ENCODE measurements around the gene MAN1A2. TPM values are rescaled to one million over a fixed set of nuclear protein-coding genes. Genes with fewer than 3 reads are reported as not detected.
"Not testable (repeated sequence)": the region's sequence is repeated elsewhere in the genome, so short reads cannot be mapped to it uniquely, and the experiment has no call there.

Gene MAN1A2
- polyA plus RNA-seq, 1 experiment, result 11.9 TPM

DNA sequence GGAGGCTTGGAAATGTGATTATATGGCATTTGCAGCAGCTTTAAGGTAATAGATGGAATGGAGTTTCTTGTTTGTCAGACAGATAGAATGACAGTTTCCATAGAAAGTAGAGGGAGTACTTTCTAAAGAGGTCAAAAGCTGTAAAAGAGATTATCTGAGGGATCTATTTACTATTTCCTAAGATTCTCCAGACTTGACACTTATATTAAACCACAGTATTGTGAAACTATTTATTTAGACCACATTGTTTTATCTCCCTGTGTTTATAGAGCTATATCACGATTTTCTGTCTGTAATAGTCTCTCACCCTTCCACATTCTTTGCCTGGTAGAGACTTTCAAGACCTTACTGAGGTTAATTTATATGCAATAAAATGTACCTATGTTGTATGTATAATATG, 66.7 kb downstream of the MAN1A2 start:
- POLR2A ChIA-PET, result no interaction called here

DNA sequence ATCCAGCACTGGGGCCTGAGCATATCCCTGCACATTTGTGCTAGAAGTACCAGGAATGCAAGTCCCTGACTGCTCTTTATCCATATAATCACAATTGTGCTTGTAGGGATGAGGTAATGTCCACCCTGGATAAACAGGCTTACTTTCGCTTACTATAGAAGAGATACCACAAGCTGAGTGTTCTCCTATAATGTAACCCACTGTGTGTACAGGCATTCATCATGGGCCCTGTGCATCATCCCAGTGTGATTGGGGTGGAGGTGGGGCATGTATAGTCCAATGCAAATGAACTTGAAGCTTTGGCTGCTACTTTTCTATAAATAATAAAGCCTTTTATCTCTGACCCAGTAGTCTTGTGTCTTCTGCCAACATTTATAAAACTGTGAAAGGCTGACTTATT, 69.3 kb downstream of the MAN1A2 start:
- ChIA-PET POLR2A (no interaction called here), CTCF (no interaction called here)
- Histone ChIP-seq H3K27me3 (ENCODE audit: control insufficient read depth, insufficient read depth, low read length) (no peaks in the 10 kb centered on the region), H3K4me3 (ENCODE audit: low read depth, low read length) (no peak overlapping the region), H3K36me3 (ENCODE audit: control insufficient read depth, insufficient read depth, low read length) (no peaks in the 10 kb centered on the region)
- DNase-seq (ENCODE audit: low read depth), result no peak
- TF ChIP-seq, protein P1, sequence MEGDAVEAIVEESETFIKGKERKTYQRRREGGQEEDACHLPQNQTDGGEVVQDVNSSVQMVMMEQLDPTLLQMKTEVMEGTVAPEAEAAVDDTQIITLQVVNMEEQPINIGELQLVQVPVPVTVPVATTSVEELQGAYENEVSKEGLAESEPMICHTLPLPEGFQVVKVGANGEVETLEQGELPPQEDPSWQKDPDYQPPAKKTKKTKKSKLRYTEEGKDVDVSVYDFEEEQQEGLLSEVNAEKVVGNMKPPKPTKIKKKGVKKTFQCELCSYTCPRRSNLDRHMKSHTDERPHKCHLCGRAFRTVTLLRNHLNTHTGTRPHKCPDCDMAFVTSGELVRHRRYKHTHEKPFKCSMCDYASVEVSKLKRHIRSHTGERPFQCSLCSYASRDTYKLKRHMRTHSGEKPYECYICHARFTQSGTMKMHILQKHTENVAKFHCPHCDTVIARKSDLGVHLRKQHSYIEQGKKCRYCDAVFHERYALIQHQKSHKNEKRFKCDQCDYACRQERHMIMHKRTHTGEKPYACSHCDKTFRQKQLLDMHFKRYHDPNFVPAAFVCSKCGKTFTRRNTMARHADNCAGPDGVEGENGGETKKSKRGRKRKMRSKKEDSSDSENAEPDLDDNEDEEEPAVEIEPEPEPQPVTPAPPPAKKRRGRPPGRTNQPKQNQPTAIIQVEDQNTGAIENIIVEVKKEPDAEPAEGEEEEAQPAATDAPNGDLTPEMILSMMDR (IDR thresholded peaks at IDR 0.05; ENCODE audit: insufficient read depth, low read depth, low read length), result no peak

More for the DNA sequence above, 66.7 kb downstream of the MAN1A2 start:
- DNase-seq (ENCODE audit: low read depth), result no peak
- H3K27me3 ChIP-seq (ENCODE audit: control insufficient read depth, insufficient read depth, low read length), result no peaks in the 10 kb centered on the region
- CTCF ChIA-PET, result no interaction called here
- TF ChIP-seq, protein P1 (IDR thresholded peaks at IDR 0.05; ENCODE audit: insufficient read depth, low read depth, low read length), result no peak
- H3K36me3 ChIP-seq (ENCODE audit: control insufficient read depth, insufficient read depth, low read length), result no peaks in the 10 kb centered on the region
- H3K4me3 ChIP-seq (ENCODE audit: low read depth, low read length), result no peak overlapping the region

DNA sequence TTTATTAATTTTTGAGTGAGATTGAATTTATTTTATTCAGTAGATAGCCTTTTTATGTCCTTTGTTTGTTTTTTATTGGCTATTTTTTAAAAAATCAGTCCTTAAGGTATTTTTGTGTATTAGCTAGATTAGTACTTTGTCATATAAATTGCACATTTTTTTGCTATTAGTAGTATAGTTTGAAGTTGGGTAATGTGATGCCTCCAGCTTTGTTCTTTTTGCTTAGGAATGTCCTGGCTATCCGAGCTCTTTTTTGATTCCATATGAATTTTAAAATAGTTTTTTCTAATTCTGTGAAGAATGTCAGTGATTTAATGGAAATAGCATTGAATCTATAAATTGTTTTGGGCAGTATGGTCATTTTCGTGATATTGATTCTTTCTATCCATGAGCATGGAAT, 80.4 kb downstream of the MAN1A2 start:
- DNase-seq (ENCODE audit: low read depth), result no peak
- CTCF ChIA-PET, result no interaction called here
- no peaks in the 10 kb centered on the region for H3K36me3 ChIP-seq (ENCODE audit: control insufficient read depth, insufficient read depth, low read length)
- POLR2A ChIA-PET, result no interaction called here
- TF ChIP-seq, protein P1 (IDR thresholded peaks at IDR 0.05; ENCODE audit: insufficient read depth, low read depth, low read length), result no peak
- H3K27me3 ChIP-seq (ENCODE audit: control insufficient read depth, insufficient read depth, low read length), result no peaks in the 10 kb centered on the region
- no peak overlapping the region for H3K4me3 ChIP-seq (ENCODE audit: low read depth, low read length)

DNA sequence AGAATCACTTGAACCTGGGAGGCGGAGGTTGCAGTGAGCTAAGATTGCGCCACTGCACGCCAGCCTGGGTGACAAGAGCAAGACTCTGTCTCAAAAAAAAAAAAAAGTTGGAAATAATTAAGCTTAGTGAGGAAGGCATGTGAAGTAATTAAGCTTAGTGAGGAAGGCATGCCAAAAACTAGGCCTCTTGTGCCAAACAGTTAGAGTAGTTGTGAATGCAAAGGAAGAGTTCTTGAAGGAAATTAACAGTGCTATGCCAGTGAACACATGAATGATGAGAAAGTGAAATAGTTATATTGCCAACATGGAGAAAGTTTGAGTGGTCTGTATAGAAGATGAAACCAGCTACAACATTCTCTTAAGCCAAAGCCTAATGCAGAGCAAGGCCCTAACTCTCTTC, 85.0 kb downstream of the MAN1A2 start:
- H3K27me3 ChIP-seq (ENCODE audit: control insufficient read depth, insufficient read depth, low read length), result no peaks in the 10 kb centered on the region
- no peak overlapping the region for H3K4me3 ChIP-seq (ENCODE audit: low read depth, low read length)
- no peaks in the 10 kb centered on the region for H3K36me3 ChIP-seq (ENCODE audit: control insufficient read depth, insufficient read depth, low read length)
- TF ChIP-seq, protein P1 (IDR thresholded peaks at IDR 0.05; ENCODE audit: insufficient read depth, low read depth, low read length), result no peak
- DNase-seq (ENCODE audit: low read depth), result no peak
- ChIA-PET POLR2A (no interaction called here), CTCF (interaction anchor here (1.2 to 2.0 kb wide), 2 partner anchors 10 to 19 kb away, joined by 4 to 6 read pairs; no protein-coding TSS in a partner anchor)

DNA sequence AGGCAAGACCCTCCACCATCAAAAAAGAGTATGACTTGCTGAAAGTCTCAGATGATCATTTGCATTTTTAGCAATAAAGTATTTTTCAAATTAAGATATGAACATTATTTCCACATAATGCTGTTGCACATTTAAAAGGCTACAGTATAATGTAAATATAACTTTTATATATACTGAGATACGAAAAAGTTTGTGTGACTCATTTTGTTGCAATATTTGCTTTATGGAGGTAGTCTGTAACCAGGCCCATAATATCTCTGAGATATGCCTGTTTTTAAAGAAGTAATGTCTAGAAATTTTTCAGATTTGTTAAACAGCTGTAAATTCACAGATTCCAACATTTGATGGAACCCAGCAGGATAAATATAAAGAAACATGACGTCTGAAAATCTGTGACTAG, 86.7 kb downstream of the MAN1A2 start:
- TF ChIP-seq, protein P1 (IDR thresholded peaks at IDR 0.05; ENCODE audit: insufficient read depth, low read depth, low read length), result no peak
- ChIA-PET CTCF (no interaction called here), POLR2A (no interaction called here)
- DNase-seq (ENCODE audit: low read depth), result no peak
- Histone ChIP-seq H3K4me3 (ENCODE audit: low read depth, low read length) (no peak overlapping the region), H3K36me3 (ENCODE audit: control insufficient read depth, insufficient read depth, low read length) (no peaks in the 10 kb centered on the region), H3K27me3 (ENCODE audit: control insufficient read depth, insufficient read depth, low read length) (no peaks in the 10 kb centered on the region)

DNA sequence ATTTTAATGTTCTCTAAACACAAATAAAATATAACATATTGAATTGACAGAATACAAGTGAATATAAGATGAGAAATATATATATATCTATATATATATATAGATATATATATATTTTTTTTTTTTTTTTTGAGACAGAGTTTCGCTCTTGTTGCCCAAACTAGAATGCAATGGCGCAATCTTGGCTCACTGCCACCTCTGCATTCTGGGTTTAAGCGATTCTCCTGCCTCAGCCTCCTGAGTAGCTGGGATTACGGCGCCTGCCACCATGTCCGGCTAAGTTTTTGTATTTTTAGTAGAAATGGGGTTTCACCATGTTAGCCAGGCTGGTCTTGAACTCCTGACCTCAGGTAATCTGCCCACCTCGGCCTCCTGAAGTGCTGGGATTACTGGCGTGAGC, 91.2 kb downstream of the MAN1A2 start:
- H3K4me3 ChIP-seq (ENCODE audit: low read depth, low read length); DNase-seq (ENCODE audit: low read depth); H3K36me3 ChIP-seq (ENCODE audit: control insufficient read depth, insufficient read depth, low read length); CTCF ChIA-PET; POLR2A ChIA-PET; H3K27me3 ChIP-seq (ENCODE audit: control insufficient read depth, insufficient read depth, low read length): not testable (repeated sequence)

Data from BJ (cell line).